WI38 (cell line): ENCODE data around the gene DNMT3A.

Experiments
- H3K4me3 ChIP-seq: 2 replicates; pipeline ENCODE4 v1.5.1; 2011; ENCODE audit warnings: low read depth, mild to moderate bottlenecking, control low read depth, low read length
- CTCF ChIP-seq: IDR thresholded peaks from 2 replicates; pipeline ENCODE4 v1.5.1; 2012; ENCODE audit warnings: low read depth, mild to moderate bottlenecking, control low read depth, low read length

Gene DNMT3A

GRCh38 chr2:25372405-25373268, 30.9 kb upstream of the DNMT3A start:
- TF ChIP-seq CTCF: no peak
- H3K4me3 ChIP-seq: no peak overlapping the region

GRCh38 chr2:25371253-25372241, 29.8 kb upstream of the DNMT3A start:
- TF ChIP-seq CTCF: no peak
- no peak overlapping the region for H3K4me3 ChIP-seq

- no peak for TF ChIP-seq CTCF
- no peak overlapping the region for H3K4me3 ChIP-seq
Observed at GRCh38 chr2:25369876-25370275, 28.2 kb upstream of the DNMT3A start.

GRCh38 chr2:25369439-25369838, 27.7 kb upstream of the DNMT3A start:
- TF ChIP-seq CTCF: no peak
- H3K4me3 ChIP-seq: no peak overlapping the region

GRCh38 chr2:25368660-25369059, 26.9 kb upstream of the DNMT3A start:
- no peak for TF ChIP-seq CTCF
- no peak overlapping the region for H3K4me3 ChIP-seq

GRCh38 chr2:25367296-25367695, 25.6 kb upstream of the DNMT3A start:
- no peak for TF ChIP-seq CTCF
- H3K4me3 ChIP-seq: no peak overlapping the region

- no peak overlapping the region for H3K4me3 ChIP-seq
- TF ChIP-seq CTCF: no peak
Observed at GRCh38 chr2:25366629-25367028, 24.9 kb upstream of the DNMT3A start.
